Osteoblast (primary cell): ENCODE data around the gene HMGA1. TPM values are rescaled to one million over a fixed set of nuclear protein-coding genes. Genes with fewer than 3 reads are reported as not detected.

Source experiments
- DNase-seq: peaks from one replicate; pipeline ENCODE4 v3.0.0; 2011; ENCODE audit warnings: low spot score, mixed read lengths; ENCODE audit not compliant: insufficient read length; ENCODE audit errors: missing footprints
- H2AFZ ChIP-seq: 2 replicates; pipeline ENCODE4 v1.6.0; 2011; ENCODE audit warnings: mild to moderate bottlenecking, low read length
- H3K27ac ChIP-seq: 2 replicates; pipeline ENCODE4 v1.5.1; 2011; ENCODE audit warnings: mild to moderate bottlenecking, low read depth, low read length, moderate library complexity
- H3K27me3 ChIP-seq: 2 replicates; pipeline ENCODE4 v1.6.0; 2012; ENCODE audit warnings: mild to moderate bottlenecking, control low read depth, inconsistent platforms, low read length, moderate library complexity; ENCODE audit not compliant: insufficient read depth
- H3K36me3 ChIP-seq: 2 replicates; pipeline ENCODE4 v1.5.1; 2011; ENCODE audit warnings: mild to moderate bottlenecking, low read length, control low read depth, moderate library complexity; ENCODE audit not compliant: insufficient read depth
- H3K4me1 ChIP-seq: 2 replicates; pipeline ENCODE4 v1.5.1; 2011; ENCODE audit warnings: mild to moderate bottlenecking, low read length, control low read depth, moderate library complexity; ENCODE audit not compliant: insufficient read depth
- H3K4me2 ChIP-seq: 2 replicates; pipeline ENCODE4 v1.6.0; 2011; ENCODE audit warnings: mild to moderate bottlenecking, low read length; ENCODE audit not compliant: insufficient read depth
- H3K4me3 ChIP-seq: fragments of 200-600 bp; sonication (generic); 3 replicates; pipeline ENCODE4 v1.5.1; 2012; ENCODE audit warnings: mild to moderate bottlenecking, low read length, inconsistent platforms; ENCODE audit not compliant: insufficient read depth
- H3K79me2 ChIP-seq: 2 replicates; pipeline ENCODE4 v1.6.0; 2012; ENCODE audit warnings: mild to moderate bottlenecking, low read length, control low read depth, inconsistent platforms; ENCODE audit not compliant: insufficient read depth
- H3K9me3 ChIP-seq: 2 replicates; pipeline ENCODE4 v1.5.1; 2011; ENCODE audit warnings: low read depth, low read length, control low read depth
- H4K20me1 ChIP-seq: 2 replicates; pipeline ENCODE4 v1.6.0; 2012; ENCODE audit warnings: mild to moderate bottlenecking, low read length, control low read depth; ENCODE audit not compliant: insufficient read depth
- total RNA-seq: library from RNA; depleted of rRNA; stranded (reverse); fragments of >200 nt; gene quantifications from 2 replicates; pipeline ENCODE4 v1.2.3, GENCODE V29; 2012
- TF ChIP-seq, protein P1 (sequence below): IDR thresholded peaks from 2 replicates; pipeline ENCODE4 v1.5.1; 2011; ENCODE audit warnings: mild to moderate bottlenecking, low read depth, low read length, moderate library complexity; ENCODE audit errors: extremely low read depth

HMGA1 gene
- total RNA-seq, 1 donor = 59.4 TPM

DNA sequence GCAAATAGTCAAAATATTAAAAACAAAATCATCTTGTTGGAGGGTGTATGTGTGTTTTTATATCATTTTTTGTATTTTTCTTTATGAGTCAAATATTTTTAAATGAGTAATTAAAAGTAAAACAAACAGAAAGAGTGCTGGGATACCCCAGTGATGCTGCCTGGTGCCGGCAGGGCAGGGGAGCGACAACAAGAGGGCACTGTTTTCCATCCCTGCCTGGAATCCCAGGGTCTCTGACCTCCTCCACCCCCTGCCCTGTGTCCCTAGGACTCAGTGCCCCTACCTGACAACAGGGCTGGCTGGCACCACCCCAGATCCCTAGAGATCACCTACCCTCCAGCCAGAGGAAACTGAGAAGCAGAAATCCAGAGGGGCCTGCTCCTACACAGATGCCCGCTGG is 41.9 kb upstream of the HMGA1 start:
- H3K36me3 ChIP-seq = no peaks in the 10 kb centered on the region
- no peaks in the 10 kb centered on the region for H3K4me1 ChIP-seq
- H4K20me1 ChIP-seq = no peaks in the 10 kb centered on the region
- no peaks in the 10 kb centered on the region for H3K9me3 ChIP-seq
- H3K4me2 ChIP-seq = no peak overlapping the region
- no peak overlapping the region for H3K27ac ChIP-seq
- no peak for DNase-seq
- no peak overlapping the region for H2AFZ ChIP-seq
- H3K27me3 ChIP-seq = no peaks in the 10 kb centered on the region
- H3K79me2 ChIP-seq = no peaks in the 10 kb centered on the region
- H3K4me3 ChIP-seq = no peak overlapping the region
- TF ChIP-seq, protein P1, sequence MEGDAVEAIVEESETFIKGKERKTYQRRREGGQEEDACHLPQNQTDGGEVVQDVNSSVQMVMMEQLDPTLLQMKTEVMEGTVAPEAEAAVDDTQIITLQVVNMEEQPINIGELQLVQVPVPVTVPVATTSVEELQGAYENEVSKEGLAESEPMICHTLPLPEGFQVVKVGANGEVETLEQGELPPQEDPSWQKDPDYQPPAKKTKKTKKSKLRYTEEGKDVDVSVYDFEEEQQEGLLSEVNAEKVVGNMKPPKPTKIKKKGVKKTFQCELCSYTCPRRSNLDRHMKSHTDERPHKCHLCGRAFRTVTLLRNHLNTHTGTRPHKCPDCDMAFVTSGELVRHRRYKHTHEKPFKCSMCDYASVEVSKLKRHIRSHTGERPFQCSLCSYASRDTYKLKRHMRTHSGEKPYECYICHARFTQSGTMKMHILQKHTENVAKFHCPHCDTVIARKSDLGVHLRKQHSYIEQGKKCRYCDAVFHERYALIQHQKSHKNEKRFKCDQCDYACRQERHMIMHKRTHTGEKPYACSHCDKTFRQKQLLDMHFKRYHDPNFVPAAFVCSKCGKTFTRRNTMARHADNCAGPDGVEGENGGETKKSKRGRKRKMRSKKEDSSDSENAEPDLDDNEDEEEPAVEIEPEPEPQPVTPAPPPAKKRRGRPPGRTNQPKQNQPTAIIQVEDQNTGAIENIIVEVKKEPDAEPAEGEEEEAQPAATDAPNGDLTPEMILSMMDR = peak; percentile 8

DNA sequence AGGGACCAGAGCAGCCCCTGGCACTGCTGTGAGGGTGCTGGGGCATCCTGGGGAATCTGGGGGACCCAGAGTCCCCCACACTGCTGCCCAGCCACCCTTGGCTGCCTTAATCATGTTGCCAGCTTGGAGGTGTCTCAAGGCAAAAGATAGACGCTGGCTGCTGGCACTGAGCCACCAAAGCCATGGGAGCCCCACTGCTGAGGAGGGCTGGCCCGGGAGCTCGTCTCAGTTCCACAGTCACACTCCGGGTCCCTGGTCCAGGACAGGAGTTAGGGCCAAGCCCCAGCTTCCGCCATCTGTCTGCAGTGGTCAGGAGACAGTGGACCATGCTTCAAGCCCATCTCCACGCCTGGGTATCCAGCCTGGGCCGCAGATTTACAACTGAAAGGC is 41.0 kb upstream of the HMGA1 start:
- peak overlapping the region; percentile 97 for H3K4me2 ChIP-seq
- no peaks in the 10 kb centered on the region for H3K36me3 ChIP-seq
- H3K79me2 ChIP-seq = no peaks in the 10 kb centered on the region
- peak; percentile 77 for DNase-seq
- H3K27ac ChIP-seq = no peak overlapping the region
- no peaks in the 10 kb centered on the region for H4K20me1 ChIP-seq
- H2AFZ ChIP-seq = peak overlapping the region; percentile 95
- no peaks in the 10 kb centered on the region for H3K27me3 ChIP-seq
- peak overlapping the region; percentile 76 for H3K4me3 ChIP-seq
- H3K4me1 ChIP-seq = no peaks in the 10 kb centered on the region
- no peaks in the 10 kb centered on the region for H3K9me3 ChIP-seq
- TF ChIP-seq, protein P1 = no peak

DNA sequence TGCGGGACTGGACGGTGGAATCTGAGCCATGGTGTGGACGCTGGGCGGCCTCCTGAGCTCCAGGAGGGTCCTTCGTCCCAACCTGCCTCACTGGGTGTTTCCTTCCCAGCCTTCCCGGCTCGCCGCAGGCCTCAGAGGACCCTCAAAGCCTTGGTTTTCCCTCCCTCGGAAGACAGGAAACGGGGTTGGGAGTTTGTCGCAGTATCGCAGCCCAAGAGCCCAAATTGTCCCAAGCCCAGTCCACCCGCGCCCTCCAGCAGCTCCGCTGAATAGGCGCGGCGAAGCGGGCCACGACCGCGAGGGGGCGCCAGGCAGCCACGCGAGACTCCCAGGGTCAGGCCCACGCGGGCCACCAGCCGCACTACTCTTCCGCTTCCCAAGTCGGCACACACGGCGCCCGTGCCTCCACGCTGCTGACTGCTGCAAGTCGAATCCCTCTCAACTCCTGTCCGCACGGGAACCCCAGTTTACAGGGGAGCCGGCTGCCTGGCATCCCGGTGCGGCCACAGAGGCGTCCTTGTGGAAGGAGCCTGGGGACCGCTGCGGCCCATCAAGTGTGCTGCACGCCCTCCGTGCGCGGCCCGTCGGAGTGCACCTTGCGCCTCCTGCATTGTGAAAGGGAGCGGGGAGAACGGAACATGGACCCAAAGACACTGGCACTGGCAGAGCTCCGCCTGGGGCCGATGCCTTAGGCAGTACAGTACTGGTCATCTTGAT is 40.4 kb upstream of the HMGA1 start:
- no peaks in the 10 kb centered on the region for H4K20me1 ChIP-seq
- no peaks in the 10 kb centered on the region for H3K27me3 ChIP-seq
- no peaks in the 10 kb centered on the region for H3K9me3 ChIP-seq
- peak overlapping the region; percentile 95 for H2AFZ ChIP-seq
- DNase-seq = peak; percentile 98
- H3K4me3 ChIP-seq = peak overlapping the region; percentile 76
- TF ChIP-seq, protein P1 = peak; percentile 84
- H3K4me2 ChIP-seq = peak overlapping the region; percentile 97
- no peaks in the 10 kb centered on the region for H3K4me1 ChIP-seq
- no peaks in the 10 kb centered on the region for H3K36me3 ChIP-seq
- no peak overlapping the region for H3K27ac ChIP-seq
- no peaks in the 10 kb centered on the region for H3K79me2 ChIP-seq

DNA sequence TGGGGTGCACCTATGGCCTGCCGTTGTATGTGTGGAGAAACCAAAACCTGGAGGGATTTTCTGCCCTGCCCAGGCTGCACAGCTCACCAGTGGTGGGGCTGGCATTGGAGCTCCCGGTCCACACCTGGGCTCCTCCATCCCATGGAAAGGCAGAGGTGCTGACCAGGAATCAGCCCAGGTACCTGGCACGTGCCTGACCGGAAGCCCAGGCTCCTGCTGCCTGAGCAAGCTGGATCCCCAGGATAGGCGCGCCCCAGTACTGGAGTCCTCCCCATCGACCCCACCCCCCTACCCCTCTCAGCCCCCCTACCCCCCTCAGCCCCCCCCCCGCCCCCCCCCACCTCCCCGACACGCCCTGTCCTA is 39.9 kb upstream of the HMGA1 start:
- Histone ChIP-seq H4K20me1 (no peaks in the 10 kb centered on the region), H3K9me3 (no peaks in the 10 kb centered on the region), H3K27ac (no peak overlapping the region), H2AFZ (peak overlapping the region; percentile 95), H3K4me2 (peak overlapping the region; percentile 97), H3K27me3 (no peaks in the 10 kb centered on the region), H3K79me2 (no peaks in the 10 kb centered on the region), H3K4me1 (no peaks in the 10 kb centered on the region), H3K36me3 (no peaks in the 10 kb centered on the region), H3K4me3 (peak overlapping the region; percentile 76)
- no peak for DNase-seq
- TF ChIP-seq, protein P1 = no peak
